Measurements from ENCODE around the gene ZNF778. TPM values are rescaled to one million over a fixed set of nuclear protein-coding genes. Genes with fewer than 3 reads are reported as not detected.

The ZNF778 gene
- total RNA-seq, 1 experiment from 2014 or later, result 31.2 TPM

DNA sequence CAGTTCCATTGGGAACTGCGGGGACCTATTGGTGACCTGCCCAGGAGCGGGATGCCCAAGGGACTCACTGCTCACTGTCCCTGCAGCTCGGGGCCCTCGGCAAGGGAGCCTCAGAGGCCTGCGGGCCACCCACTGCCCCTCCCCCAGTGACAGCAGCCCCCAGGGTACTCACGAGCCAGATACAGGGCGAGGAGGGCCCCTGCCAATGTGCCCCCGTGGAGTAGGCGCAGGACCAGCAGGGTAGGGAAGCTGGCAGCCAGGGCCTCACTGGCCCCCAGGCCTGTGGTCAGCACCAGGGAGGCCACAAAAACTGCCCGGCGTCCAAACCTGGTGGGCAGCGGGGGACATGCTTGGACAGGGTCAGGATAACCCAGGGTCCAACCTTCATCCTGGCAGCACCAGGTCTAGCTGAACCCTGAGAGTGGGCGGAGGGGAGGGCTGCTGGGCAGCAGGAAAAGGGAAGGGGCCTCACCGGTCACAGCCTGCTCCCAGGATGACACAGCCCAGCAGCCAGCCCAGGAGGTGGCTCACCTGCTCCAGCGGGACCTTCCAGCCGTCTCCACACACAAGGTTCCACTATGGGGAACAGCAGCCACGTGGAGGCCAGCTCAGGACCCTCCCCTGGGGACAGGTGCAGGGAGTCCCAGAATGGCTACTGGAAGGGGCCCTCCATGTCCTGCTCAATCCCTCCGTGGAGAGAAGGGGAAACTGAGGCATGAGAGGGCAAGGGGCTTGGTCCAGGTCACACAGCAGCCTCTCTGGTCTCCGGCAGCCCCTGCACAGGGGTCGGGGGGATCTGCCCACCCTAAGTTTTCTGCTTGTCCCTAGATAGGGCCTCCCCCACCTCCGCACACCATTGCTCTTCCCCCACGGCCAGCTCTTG lies 18.0 kb upstream of the ZNF778 start (continued):
- no peak for TF ChIP-seq ZBTB21 (CRISPR knock-in tag; IDR thresholded peaks at IDR 0.05; ENCODE audit: borderline replicate concordance)

DNA sequence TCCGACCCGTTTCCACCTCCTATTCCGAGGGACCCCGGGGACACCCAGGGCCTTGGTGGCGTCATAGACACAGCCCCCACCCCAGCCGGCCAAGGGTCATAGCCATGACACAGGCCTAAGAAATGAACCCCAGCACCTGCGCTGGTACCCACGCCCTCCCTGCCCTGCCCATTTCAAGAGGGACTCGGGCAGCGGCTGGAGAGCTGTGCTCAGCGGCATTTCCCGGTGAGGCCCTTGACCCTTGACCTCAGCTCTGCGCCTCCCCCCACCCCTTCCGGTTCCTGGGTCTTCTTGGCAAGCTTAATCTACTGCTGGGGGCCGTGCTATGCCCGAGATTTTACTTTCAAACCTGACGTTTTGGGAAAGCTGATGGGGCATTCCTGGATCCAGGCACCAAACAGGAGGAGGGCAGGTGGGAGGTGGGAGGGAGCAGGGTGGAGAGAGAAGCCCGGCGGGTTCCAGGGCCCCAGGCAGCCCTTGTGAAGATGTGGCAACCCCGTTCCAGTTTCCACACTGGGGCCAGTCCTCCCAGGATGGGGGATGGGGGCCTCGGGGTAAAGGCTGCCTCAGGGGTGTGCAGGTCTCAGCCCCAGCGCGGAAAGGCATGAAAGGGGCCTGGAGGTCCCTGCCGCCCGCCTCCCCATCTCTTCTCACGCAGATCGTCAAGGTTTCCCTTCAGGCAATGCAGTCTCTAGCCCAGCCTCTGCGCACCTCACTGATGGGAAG lies 17.2 kb upstream of the ZNF778 start, which contains the start of gene SLC22A31:
Gene SLC22A31 (minus strand): TSS at position 414 of the 726 bp plus-strand sequence. CDS start 36 bp downstream, at position 378.
- CTCF ChIA-PET, result interaction anchor here (0.8 to 3.1 kb wide), 3 partner anchors 33 to 463 kb away, joined by 3 to 17 read pairs (median 4); no protein-coding TSS in a partner anchor
- peak; percentile 5 for ATAC-seq

DNA sequence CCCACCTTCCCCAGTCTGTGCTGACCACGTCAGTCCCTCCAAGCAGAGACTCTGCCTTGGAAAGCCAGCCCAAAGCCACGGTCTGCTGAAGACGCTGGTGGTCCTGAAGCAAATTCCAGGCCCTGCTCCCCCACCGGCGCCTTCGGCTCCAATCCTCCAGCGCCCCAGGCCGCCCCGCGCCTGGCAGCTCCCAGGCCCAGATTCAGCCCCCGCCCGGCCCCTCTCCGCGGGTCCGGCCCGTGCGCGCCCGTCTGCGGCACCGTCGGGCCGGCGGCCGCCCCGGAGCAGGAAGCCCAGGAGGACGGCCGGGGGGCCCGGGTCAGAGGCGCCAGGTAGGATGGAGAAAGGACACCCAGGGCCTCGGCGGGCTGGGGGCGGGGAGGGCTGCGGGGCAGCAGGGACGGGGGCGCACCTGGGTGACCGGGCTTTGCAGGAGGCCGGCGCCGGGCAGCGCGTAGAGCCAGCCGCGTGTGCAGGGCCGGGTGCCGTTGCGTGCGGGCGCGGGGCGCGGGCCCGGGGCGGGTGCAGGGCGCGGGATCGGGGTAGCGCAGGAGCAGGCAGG lies 16.6 kb upstream of the ZNF778 start:
- DNase-seq (ENCODE audit: low spot score), result no peak
- H3K4me1 Mint-ChIP-seq, result no peaks in the 10 kb centered on the region
- peaks cover 45% of the 10 kb centered on the region for H3K27me3 Mint-ChIP-seq (ENCODE audit: low read depth)

More for the DNA sequence above, 17.2 kb upstream of the ZNF778 start, which contains the start of gene SLC22A31:
- Mint-ChIP-seq H3K27me3 (ENCODE audit: low read depth) (peaks cover 45% of the 10 kb centered on the region), H3K4me3 (peak within 1 kb of the TSS; percentile 68), H3K4me1 (no peaks in the 10 kb centered on the region), H3K27ac (no peak within 1 kb of the TSS), H3K36me3 (no peaks in the 10 kb centered on the region), H3K9me3 (no peaks in the 10 kb centered on the region)
- peak; percentile 42 for DNase-seq (ENCODE audit: low spot score)
- POLR2A ChIA-PET, result interaction anchor here (1.4 to 1.6 kb wide), 2 partner anchors 17 to 27 kb away, joined by 3 to 4 read pairs; partner anchors contain the start of gene ZNF778
- no peak for TF ChIP-seq SMAD3 (CRISPR knock-in tag; IDR thresholded peaks at IDR 0.05; ENCODE audit: borderline replicate concordance)
- TF ChIP-seq, protein P1, sequence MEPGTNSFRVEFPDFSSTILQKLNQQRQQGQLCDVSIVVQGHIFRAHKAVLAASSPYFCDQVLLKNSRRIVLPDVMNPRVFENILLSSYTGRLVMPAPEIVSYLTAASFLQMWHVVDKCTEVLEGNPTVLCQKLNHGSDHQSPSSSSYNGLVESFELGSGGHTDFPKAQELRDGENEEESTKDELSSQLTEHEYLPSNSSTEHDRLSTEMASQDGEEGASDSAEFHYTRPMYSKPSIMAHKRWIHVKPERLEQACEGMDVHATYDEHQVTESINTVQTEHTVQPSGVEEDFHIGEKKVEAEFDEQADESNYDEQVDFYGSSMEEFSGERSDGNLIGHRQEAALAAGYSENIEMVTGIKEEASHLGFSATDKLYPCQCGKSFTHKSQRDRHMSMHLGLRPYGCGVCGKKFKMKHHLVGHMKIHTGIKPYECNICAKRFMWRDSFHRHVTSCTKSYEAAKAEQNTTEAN (CRISPR knock-in tag; IDR thresholded peaks at IDR 0.05), result no peak
- TF ChIP-seq, protein P2, sequence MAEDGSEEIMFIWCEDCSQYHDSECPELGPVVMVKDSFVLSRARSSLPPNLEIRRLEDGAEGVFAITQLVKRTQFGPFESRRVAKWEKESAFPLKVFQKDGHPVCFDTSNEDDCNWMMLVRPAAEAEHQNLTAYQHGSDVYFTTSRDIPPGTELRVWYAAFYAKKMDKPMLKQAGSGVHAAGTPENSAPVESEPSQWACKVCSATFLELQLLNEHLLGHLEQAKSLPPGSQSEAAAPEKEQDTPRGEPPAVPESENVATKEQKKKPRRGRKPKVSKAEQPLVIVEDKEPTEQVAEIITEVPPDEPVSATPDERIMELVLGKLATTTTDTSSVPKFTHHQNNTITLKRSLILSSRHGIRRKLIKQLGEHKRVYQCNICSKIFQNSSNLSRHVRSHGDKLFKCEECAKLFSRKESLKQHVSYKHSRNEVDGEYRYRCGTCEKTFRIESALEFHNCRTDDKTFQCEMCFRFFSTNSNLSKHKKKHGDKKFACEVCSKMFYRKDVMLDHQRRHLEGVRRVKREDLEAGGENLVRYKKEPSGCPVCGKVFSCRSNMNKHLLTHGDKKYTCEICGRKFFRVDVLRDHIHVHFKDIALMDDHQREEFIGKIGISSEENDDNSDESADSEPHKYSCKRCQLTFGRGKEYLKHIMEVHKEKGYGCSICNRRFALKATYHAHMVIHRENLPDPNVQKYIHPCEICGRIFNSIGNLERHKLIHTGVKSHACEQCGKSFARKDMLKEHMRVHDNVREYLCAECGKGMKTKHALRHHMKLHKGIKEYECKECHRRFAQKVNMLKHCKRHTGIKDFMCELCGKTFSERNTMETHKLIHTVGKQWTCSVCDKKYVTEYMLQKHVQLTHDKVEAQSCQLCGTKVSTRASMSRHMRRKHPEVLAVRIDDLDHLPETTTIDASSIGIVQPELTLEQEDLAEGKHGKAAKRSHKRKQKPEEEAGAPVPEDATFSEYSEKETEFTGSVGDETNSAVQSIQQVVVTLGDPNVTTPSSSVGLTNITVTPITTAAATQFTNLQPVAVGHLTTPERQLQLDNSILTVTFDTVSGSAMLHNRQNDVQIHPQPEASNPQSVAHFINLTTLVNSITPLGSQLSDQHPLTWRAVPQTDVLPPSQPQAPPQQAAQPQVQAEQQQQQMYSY (CRISPR knock-in tag; IDR thresholded peaks at IDR 0.05), result peak; percentile 40; the same call in 1 of the 2 replicates
- TF ChIP-seq GABPB1 (CRISPR knock-in tag; IDR thresholded peaks at IDR 0.05), result peak; percentile 35; the same call in 1 of the 2 replicates
- TF ChIP-seq FOXP1 (CRISPR knock-in tag; IDR thresholded peaks at IDR 0.05; ENCODE audit: borderline replicate concordance), result no peak

More for the DNA sequence above, 16.6 kb upstream of the ZNF778 start:
- TF ChIP-seq ZNF317 (CRISPR knock-in tag; IDR thresholded peaks at IDR 0.05; ENCODE audit: borderline replicate concordance, low read depth) (no peak), CREM (CRISPR knock-in tag; IDR thresholded peaks at IDR 0.05) (0 out of 2 replicates have a peak, but pooled peaks have one; percentile 42), JUN (CRISPR knock-in tag; IDR thresholded peaks at IDR 0.05) (no peak)
- TF ChIP-seq, protein P3, sequence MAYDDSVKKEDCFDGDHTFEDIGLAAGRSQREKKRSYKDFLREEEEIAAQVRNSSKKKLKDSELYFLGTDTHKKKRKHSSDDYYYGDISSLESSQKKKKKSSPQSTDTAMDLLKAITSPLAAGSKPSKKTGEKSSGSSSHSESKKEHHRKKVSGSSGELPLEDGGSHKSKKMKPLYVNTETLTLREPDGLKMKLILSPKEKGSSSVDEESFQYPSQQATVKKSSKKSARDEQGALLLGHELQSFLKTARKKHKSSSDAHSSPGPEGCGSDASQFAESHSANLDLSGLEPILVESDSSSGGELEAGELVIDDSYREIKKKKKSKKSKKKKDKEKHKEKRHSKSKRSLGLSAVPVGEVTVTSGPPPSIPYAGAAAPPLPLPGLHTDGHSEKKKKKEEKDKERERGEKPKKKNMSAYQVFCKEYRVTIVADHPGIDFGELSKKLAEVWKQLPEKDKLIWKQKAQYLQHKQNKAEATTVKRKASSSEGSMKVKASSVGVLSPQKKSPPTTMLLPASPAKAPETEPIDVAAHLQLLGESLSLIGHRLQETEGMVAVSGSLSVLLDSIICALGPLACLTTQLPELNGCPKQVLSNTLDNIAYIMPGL (CRISPR knock-in tag; IDR thresholded peaks at IDR 0.05), result peak; percentile 65; the same call in 1 of the 2 replicates
- Mint-ChIP-seq H3K4me3 (peak overlapping the region; percentile 68), H3K9me3 (no peaks in the 10 kb centered on the region), H3K27ac (no peak overlapping the region), H3K36me3 (no peaks in the 10 kb centered on the region)
- peak; percentile 11 for ATAC-seq
- ChIA-PET CTCF (interaction anchor here (0.6 to 3.1 kb wide), 6 partner anchors 8 to 464 kb away, joined by 3 to 17 read pairs (median 4); partner anchors contain the start of gene CDH15), POLR2A (interaction anchor here (1.4 to 1.5 kb wide), 2 partner anchors 8 to 16 kb away, joined by 3 read pairs; partner anchors contain the start of gene ZNF778)
